Measurements from ENCODE around the gene NDC80.
"Not testable (repeated sequence)": the region's sequence is repeated elsewhere in the genome, so short reads cannot be mapped to it uniquely, and the experiment has no call there.

The NDC80 gene

GRCh38 chr18:2571200-2572170 lies at the start of gene NDC80, which contains the start of gene METTL4:
Gene NDC80, plus strand, starts transcription at chr18:2571557. Its CDS starts 1,429 bp downstream, at chr18:2572986.
Gene METTL4, minus strand, starts transcription at chr18:2571505. Its CDS starts 4,289 bp downstream, at chr18:2567216.
- DNase-seq (ENCODE audit: low spot score): peak; percentile 91

DNA sequence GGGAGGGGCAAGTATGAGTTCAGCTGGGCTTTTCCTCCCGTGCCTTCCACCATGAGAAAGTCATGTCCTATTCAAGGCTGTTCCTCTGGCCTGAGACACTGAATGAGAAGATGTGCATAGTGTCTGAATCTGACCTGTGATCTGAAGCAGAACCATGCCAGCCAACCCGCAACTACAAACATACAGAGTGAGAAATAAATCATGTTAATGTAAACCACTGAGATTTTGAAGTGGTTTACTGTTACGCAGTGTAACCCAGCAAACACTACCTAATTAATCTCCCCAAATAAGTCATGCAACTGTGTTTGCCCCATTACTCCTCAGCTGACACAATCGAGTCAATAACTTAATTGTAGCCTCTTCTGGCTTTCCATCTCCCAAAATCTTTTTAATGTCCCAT lies 49.2 kb upstream of the NDC80 start:
- no peak for DNase-seq (ENCODE audit: low spot score)

- not testable (repeated sequence) for DNase-seq (ENCODE audit: low spot score)
Measured at GRCh38 chr18:2524794-2525198, 46.6 kb upstream of the NDC80 start.

DNA sequence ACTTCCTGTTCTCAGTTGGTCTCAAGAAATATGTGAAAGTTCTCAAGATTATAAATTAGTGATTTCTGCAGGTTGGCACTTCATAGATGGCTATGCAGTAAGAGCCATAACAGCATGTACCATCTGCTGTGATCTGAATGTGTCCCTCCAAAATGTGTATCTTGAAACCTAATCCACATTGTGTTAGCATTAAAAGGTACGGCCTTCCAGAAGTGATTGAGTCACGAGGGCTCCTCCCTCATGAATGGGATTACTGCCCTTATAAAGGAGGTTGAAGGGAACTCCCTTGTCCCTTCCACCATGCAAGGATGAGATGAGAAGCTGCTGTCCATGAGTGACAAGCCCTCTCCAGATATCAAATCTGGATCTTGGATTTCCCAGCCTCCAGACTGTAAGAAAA lies 45.0 kb upstream of the NDC80 start:
- DNase-seq (ENCODE audit: low spot score): no peak

DNA sequence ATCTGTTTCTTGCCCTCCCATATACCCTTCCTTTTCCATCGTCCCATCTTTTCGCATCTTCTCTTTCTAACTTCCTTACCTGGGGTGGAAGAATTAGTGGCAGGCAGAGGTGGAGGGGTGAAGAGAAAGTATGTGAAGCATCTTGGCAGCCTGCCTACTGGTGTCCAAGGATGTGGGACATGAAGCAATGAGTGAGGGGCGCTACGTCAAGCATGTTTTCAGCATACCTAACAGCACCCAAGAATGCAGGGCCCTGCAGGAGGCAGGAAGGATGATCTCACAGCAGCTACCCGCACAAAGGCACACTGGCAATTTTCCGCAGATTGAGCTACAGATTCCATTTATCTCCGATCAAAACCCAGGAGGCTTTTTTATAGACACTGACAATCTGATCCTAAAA lies 42.2 kb upstream of the NDC80 start:
- DNase-seq (ENCODE audit: low spot score): peak; percentile 31

DNA sequence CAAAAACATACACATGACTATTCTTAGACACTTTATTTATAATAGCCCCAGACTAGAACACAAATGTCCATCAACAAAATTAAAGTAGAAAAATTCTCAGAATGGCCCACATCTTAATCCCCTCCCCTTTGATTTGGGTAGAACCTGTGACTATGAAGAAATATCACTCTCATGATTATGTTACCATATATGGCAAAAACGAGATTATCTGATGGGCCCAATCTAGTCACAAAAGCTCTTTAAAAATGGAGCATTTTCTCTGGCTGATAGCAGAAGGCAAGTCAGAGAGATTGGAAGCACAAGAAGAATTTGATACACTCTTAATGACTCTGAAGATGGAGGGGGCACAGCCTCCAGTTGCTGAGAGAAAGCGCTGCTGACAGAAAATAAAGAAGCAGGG lies 39.6 kb upstream of the NDC80 start:
- no peak for DNase-seq (ENCODE audit: low spot score)

GRCh38 chr18:2532797-2533196 lies 38.6 kb upstream of the NDC80 start:
- DNase-seq (ENCODE audit: low spot score): no peak

DNA sequence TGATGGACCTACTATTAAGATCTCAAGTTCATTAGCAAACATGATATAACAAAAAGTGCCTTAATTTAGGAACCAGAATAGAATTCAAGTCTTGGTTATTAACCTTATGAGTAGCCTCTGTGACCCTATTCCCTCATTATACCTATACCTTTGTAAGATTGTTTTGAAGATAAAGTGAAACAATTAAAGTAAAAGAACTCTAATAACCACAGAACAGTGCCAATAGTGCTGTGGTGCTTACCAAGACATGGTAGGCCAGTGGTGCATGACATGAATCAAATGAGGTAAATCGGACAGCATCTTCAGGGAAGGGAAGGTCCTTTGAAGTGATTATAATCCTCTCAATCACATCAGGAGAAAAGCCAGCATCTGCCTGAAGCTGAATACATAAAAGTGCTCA lies 36.5 kb upstream of the NDC80 start:
- no peak for DNase-seq (ENCODE audit: low spot score)

DNA sequence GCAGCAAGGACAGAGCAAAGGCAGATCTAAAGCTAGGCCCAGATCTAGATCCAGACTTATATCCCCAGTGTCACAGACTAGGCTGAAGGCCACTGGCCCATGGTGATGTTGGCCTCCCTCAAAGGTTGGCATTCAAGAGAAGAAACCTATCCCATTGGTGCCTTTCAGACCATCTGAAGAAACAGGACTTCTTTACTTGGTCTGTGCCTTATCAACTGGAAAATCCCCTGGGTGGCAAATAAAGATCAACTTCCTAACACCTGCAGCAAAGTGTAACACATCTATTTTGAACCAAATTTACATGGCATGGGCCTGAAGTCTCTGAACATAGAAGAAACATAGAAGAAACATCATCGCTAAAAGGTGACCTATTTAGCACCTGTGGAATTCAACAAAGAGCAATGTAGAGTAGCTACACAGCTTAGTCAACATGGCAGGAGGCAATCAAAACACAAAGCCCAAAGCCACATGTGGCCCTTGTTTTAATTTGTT lies 35.9 kb upstream of the NDC80 start:
- no peak for DNase-seq (ENCODE audit: low spot score)

- DNase-seq (ENCODE audit: low spot score): no peak
Measured at GRCh38 chr18:2536063-2536462, 35.3 kb upstream of the NDC80 start.

- DNase-seq (ENCODE audit: low spot score): no peak
Measured at GRCh38 chr18:2536493-2536892, 34.9 kb upstream of the NDC80 start.

GRCh38 chr18:2537296-2537695 lies 34.1 kb upstream of the NDC80 start:
- no peak for DNase-seq (ENCODE audit: low spot score)

DNA sequence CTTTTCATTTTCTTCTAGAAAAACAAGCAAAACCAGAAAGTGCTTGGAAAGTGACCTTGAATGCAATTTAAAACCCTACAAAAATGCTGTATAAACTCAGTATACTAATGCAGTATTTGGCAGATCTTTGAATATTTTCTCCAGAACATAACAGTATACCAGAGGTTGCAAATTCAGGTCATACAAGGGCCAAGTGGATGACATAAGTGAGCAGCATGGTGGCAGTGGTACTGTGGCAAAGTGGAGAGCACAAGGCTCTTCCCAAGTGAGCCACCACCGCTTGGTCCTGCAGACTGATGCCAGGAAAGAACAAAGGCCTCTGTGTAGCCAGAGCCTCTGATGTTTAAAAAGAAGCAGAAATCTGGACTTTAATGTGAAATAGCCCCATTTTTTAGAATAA lies 33.1 kb upstream of the NDC80 start:
- no peak for DNase-seq (ENCODE audit: low spot score)

DNA sequence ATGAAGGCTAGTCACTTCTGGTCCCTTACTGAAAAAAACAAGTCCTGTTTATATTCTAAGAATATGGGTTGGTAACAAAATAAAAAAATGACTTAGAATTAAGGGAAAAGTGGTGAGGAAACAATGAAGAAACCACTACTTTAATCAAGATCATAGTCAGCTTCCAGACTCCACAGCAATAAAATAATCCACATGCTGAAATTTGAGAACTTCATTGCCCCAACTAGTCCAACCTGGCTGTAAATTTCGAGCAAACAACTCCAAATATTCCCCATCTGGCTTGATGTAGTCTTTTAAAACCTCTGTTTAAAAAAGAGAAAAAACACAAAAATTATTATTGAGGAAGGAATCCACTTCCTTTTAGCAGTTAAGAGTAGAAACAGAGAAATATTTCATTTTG lies 32.5 kb upstream of the NDC80 start:
- DNase-seq (ENCODE audit: low spot score): no peak

DNA sequence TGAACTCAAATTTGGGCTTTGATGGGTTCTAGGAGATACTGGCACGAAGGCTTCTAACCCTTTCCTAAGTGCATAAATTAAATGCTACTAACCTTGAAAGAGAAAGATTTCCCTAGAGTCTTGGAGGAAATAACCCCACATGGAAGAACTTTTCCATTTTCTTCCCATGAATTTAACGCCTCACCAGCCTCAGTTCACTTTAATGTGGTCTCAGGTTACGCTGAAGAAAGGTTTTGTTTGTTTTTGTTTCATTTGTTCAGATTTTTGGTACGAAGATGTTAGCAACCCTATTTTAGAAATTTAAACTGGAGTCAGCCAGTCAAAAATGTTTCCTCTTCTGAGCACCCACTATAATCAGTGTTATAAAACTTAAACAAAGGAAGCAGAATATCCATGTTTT lies 30.8 kb upstream of the NDC80 start:
- no peak for DNase-seq (ENCODE audit: low spot score)

DNA sequence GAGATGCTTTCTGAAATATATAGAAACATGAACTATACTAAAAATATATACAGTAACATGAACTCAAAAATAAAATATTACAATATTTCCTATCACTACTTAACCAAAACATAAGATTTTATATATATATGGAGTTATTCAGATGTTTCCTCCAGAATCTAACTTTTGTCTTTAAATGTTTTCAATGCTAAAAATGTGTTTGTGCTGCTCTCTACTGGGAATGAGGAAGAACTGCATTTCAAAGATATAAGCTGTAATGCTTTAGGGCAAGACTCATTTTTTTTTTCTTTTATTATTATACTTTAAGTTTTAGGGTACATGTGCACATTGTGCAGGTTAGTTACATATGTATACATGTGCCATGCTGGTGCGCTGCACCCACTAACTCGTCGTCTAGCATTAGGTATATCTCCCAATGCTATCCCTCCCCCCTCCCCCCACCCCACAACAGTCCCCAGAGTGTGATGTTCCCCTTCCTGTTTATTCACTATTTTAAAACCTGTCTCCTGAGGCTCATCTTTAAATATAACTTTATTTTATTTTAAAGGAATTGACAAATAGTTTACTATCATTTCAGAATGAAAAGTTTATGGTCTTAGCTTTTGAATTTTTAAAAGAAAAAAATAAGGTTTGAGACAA lies 29.3 kb upstream of the NDC80 start:
- DNase-seq (ENCODE audit: low spot score): peak; percentile 59

DNA sequence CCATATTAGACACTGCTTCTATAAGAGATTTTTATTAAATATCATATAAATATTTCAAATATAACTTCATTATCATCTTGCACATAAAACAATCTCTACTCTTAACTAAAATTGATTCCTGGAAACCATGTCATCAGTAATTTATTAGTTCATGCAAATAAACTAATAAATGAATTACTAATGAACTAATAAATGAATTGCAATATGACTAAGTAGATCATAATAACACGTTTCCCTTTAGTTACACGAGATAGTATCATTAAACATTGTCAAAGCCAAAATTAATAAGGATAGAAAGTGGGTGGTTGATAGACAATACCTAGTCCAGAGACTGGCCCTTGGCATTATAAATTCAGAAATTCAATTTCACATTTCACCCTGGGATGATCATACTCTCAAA lies 26.2 kb upstream of the NDC80 start:
- DNase-seq (ENCODE audit: low spot score): no peak

DNA sequence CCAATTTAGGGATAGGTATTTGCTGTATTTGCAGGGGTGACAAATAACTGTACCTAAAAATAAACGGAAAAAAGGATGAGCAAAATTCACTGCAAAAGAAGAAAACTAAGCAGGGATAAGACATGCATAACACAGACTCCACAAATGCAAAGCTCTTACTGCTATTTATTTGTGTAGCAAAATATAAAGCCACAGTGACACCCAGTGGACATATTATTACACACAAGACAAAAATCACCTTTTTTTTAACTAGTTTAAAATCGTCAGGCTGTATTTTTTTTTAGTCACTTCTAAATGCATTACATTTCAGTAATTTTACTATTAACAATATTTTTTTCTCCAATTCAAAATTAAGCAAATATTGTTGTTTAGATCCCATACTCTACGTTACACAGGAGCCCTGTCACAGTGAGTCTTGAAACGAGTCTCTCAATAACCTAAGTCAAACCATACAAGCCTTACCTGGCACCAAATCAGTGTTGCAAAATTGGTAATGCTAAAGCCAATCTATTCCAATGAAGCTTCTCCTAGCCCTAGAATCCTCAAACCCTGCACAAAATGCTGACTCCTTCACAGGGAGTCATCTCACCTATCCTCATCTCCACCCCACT lies 23.8 kb upstream of the NDC80 start:
- peak; percentile 16 for DNase-seq (ENCODE audit: low spot score)

DNA sequence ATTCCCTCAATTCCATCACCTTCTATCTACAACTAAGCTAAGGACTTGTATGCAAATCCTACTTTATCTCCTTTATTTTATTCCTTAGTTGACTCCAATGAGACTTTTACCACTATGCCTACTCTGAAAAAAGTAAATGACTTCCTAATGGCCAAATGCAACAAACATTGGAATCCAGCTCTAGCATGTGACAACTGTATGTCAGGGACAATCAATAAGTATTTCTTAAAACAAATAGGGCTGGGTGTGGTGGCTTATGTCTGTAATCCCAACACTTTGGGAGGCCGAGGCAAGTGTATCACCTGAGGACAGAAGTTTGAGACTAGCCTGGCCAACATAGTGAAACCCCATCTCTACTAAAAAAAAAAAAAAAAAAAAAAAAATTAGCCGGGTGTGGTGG lies 21.9 kb upstream of the NDC80 start:
- DNase-seq (ENCODE audit: low spot score): no peak

DNA sequence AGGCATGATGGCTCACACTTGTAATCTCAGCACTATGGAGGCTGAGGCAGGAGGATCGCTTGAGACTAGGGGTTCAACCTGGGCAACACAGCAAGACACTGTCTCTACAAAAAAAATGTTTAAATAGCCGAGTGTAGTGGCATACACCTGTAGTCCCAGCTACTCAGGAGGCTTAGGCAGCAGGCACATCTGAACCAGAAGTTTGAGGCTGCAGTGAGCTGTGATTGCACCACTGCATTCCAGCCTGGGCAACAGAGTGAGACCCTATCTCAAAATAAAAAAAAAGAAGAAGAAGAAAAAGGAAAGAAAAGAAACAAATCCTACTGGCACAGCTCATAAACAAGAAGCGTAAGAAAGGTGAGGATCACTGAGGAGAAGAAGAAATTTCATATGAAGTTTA lies 19.9 kb upstream of the NDC80 start:
- no peak for DNase-seq (ENCODE audit: low spot score)

GRCh38 chr18:2554696-2555095 lies 16.7 kb upstream of the NDC80 start:
- no peak for DNase-seq (ENCODE audit: low spot score)

DNA sequence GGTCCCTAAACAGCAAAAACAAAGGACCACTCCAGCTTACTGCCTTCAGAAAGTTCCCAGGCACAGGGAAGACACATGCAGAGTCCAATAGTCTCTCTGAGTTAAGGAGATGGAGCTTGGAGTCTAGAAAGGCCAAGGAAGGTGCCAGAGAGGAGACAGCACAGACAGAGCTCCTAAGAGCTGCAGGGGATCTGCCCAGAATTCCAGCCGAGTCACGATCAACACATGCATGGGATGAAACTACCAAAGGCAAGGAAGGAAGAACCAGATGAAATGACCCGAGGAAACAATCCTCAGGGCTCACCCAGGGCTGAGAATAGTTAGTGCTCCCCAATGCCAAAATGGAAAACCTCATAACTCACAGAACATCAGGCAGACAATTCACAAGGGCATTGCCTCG lies 15.5 kb upstream of the NDC80 start:
- no peak for DNase-seq (ENCODE audit: low spot score)

DNA sequence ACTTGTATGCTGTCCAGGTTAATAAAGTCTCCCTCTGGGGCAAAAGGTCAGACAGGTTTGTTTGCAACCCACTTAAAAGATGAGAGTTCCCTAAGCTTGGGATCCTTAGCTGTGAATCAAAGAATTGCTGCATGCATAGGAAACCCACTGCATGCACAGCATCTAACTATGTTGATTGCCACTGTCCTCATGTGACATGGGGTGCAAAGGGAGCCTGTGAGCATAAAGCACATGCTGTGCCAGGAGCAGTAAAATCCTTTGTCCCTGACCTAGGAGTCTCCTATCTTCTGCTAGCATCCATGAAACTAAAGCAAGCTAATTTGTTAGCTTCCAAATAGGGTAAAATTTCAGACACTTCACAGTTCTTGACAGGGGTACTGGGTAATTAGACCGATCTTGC lies 13.8 kb upstream of the NDC80 start:
- DNase-seq (ENCODE audit: low spot score): no peak
